ENCODE results near the gene SLC39A1. TPM values are rescaled to one million over a fixed set of nuclear protein-coding genes. Genes with fewer than 3 reads are reported as not detected.

Gene SLC39A1
- total and polyA plus RNA-seq, 2 of the 8 experiments (the other 6 are each of a cell fraction or from before 2014, with no cell fraction given): 238 to 337 TPM

- TF ChIP-seq CHD7 (IDR thresholded peaks at IDR 0.05; ENCODE audit: insufficient replicate concordance, low read length): no peak
- no peak for TF ChIP-seq SIRT6 (IDR thresholded peaks at IDR 0.05; ENCODE audit: low read length)
- TF ChIP-seq SIN3A (conservative IDR thresholded peaks at IDR 0.05 in 1 of 2, IDR thresholded peaks at IDR 0.05 in 1 of 2; ENCODE audit: low read depth in 1 of 2, low read length in 2 of 2): no peak
- no peak for TF ChIP-seq NRF1 (IDR thresholded peaks at IDR 0.05; ENCODE audit: low read depth, low read length)
- no peak for TF ChIP-seq SP4 (IDR thresholded peaks at IDR 0.05; ENCODE audit: low read length)
Measured at GRCh38 chr1:153970346-153970745, 7.0 kb upstream of the SLC39A1 start (continued).
